ENCODE data around the gene GOLGA2.
"Not testable (repeated sequence)": the region's sequence is repeated elsewhere in the genome, so short reads cannot be mapped to it uniquely, and the experiment has no call there.

Gene GOLGA2

GRCh38 chr9:128288273-128289004, 12.6 kb upstream of the GOLGA2 start:
- DNase-seq = no peak

GRCh38 chr9:128286440-128286839, 10.6 kb upstream of the GOLGA2 start:
- no peak for DNase-seq

- DNase-seq = no peak
Observed at GRCh38 chr9:128285033-128285784, 9.4 kb upstream of the GOLGA2 start.

- DNase-seq = no peak
Observed at GRCh38 chr9:128282500-128282899, 6.7 kb upstream of the GOLGA2 start.

- no peak for DNase-seq
Observed at GRCh38 chr9:128280084-128280622, 4.3 kb upstream of the GOLGA2 start.

- DNase-seq = not testable (repeated sequence)
Observed at GRCh38 chr9:128279088-128280073, 3.6 kb upstream of the GOLGA2 start.

GRCh38 chr9:128276574-128277270, 915 bp upstream of the GOLGA2 start:
- peak; percentile 35 for DNase-seq

GRCh38 chr9:128276008-128276573, 284 bp upstream of the GOLGA2 start, which contains the start of gene SWI5:
TSS of gene SWI5 (plus strand) at chr9:128276276.
- DNase-seq = peak; percentile 99

GRCh38 chr9:128274245-128274644, 1.6 kb downstream of the GOLGA2 start:
- no peak for DNase-seq

- no peak for DNase-seq
Observed at GRCh38 chr9:128271512-128271911, 4.3 kb downstream of the GOLGA2 start.

GRCh38 chr9:128271112-128271511, 4.7 kb downstream of the GOLGA2 start:
- DNase-seq = no peak

- DNase-seq = no peak
Observed at GRCh38 chr9:128266868-128267590, 8.8 kb downstream of the GOLGA2 start.

GRCh38 chr9:128265348-128265847, 10.4 kb downstream of the GOLGA2 start:
- DNase-seq = no peak

- no peak for DNase-seq
Observed at GRCh38 chr9:128262687-128263086, 13.1 kb downstream of the GOLGA2 start.

- no peak for DNase-seq
Observed at GRCh38 chr9:128260340-128260739, 15.5 kb downstream of the GOLGA2 start.

GRCh38 chr9:128259156-128259555, 16.7 kb downstream of the GOLGA2 start:
- DNase-seq = no peak

GRCh38 chr9:128258326-128258725, 17.5 kb downstream of the GOLGA2 start:
- DNase-seq = no peak

- DNase-seq = no peak
Observed at GRCh38 chr9:128257907-128258306, 17.9 kb downstream of the GOLGA2 start.

- no peak for DNase-seq
Observed at GRCh38 chr9:128257086-128257825, 18.6 kb downstream of the GOLGA2 start.

Measured in NCI-H2227 treated with DMSO at 0.1 percent for 48 hours (cell line).